ENCODE data around the gene SP9. TPM values are rescaled to one million over a fixed set of nuclear protein-coding genes. Genes with fewer than 3 reads are reported as not detected.

The SP9 gene
- polyA plus RNA-seq, 1 donor (not counting 4 experiments of a cell fraction or from before 2014, with no cell fraction given), result not detected

- Histone ChIP-seq H2AFZ (ENCODE audit: control insufficient read depth, low read length) (no peak overlapping the region), H3K27me3 (ENCODE audit: control insufficient read depth, extremely low read depth, insufficient read depth, low read length) (peaks cover 21% of the 10 kb centered on the region), H3K9ac (ENCODE audit: control insufficient read depth, extremely low read depth, insufficient read depth, low read length) (no peak overlapping the region), H3K4me1 (ENCODE audit: control insufficient read depth, extremely low read depth, insufficient read depth, low read length) (peaks cover 12% of the 10 kb centered on the region), H3K27ac (ENCODE audit: control insufficient read depth, insufficient read depth, low read length) (no peak overlapping the region), H3K79me2 (ENCODE audit: control insufficient read depth, insufficient read depth, low read length) (no peaks in the 10 kb centered on the region), H3K4me3 (ENCODE audit: control insufficient read depth in 2 of 3, extremely low read depth in 1 of 3, insufficient read depth in 2 of 3, low read depth in 1 of 3, low read length in 3 of 3) (no peak overlapping the region), H3K9me3 (ENCODE audit: control insufficient read depth, low read depth, low read length) (no peaks in the 10 kb centered on the region), H3K9me1 (ENCODE audit: control insufficient read depth, extremely low read depth, insufficient read depth, low read length) (no peaks in the 10 kb centered on the region), H3K4me2 (ENCODE audit: control insufficient read depth, extremely low read depth, insufficient read depth, low read depth, low read length) (no peak overlapping the region), H4K20me1 (ENCODE audit: control insufficient read depth, extremely low read depth, insufficient read depth, low read length) (no peaks in the 10 kb centered on the region), H3K36me3 (ENCODE audit: control insufficient read depth in 2 of 2, extremely low read depth in 1 of 2, insufficient read depth in 2 of 2, low read length in 2 of 2) (no peaks in the 10 kb centered on the region)
- TF ChIP-seq EZH2 (IDR thresholded peaks at IDR 0.05; ENCODE audit: low read length), result no peak
- TF ChIP-seq CTCF (optimal IDR thresholded peaks at IDR 0.05 in 1 of 3, IDR thresholded peaks at IDR 0.05 in 1 of 3, conservative IDR thresholded peaks at IDR 0.05 in 1 of 3; ENCODE audit: extremely low read depth in 1 of 3, insufficient read depth in 2 of 3, low read length in 3 of 3), result no peak
- FAIRE-seq (no peak), DNase-seq (ENCODE audit: low read depth, low spot score) (no peak)
- dilution Hi-C loops (cut with MboI; ENCODE audit: extremely low pct_ligation_motif_present, low sequenced_read_pairs), result no loop called here
Measured at GRCh38 chr2:174322746-174323145, 12.0 kb upstream of the SP9 start.

GRCh38 chr2:174324530-174324929, 10.2 kb upstream of the SP9 start:
- H3K36me3 ChIP-seq (ENCODE audit: control insufficient read depth in 2 of 2, extremely low read depth in 1 of 2, insufficient read depth in 2 of 2, low read length in 2 of 2), result no peaks in the 10 kb centered on the region
- FAIRE-seq (no peak), DNase-seq (ENCODE audit: low read depth, low spot score) (no peak)
- TF ChIP-seq EZH2 (IDR thresholded peaks at IDR 0.05; ENCODE audit: low read length) (no peak), CTCF (optimal IDR thresholded peaks at IDR 0.05 in 1 of 3, IDR thresholded peaks at IDR 0.05 in 1 of 3, conservative IDR thresholded peaks at IDR 0.05 in 1 of 3; ENCODE audit: extremely low read depth in 1 of 3, insufficient read depth in 2 of 3, low read length in 3 of 3) (no peak)
- dilution Hi-C loops (cut with MboI; ENCODE audit: extremely low pct_ligation_motif_present, low sequenced_read_pairs), result no loop called here
- H4K20me1 ChIP-seq (ENCODE audit: control insufficient read depth, extremely low read depth, insufficient read depth, low read length), result no peaks in the 10 kb centered on the region
- no peak overlapping the region for H3K9ac ChIP-seq (ENCODE audit: control insufficient read depth, extremely low read depth, insufficient read depth, low read length)
- peaks cover 37% of the 10 kb centered on the region for H3K27me3 ChIP-seq (ENCODE audit: control insufficient read depth, extremely low read depth, insufficient read depth, low read length)
- no peaks in the 10 kb centered on the region for H3K9me3 ChIP-seq (ENCODE audit: control insufficient read depth, low read depth, low read length)
- no peak overlapping the region for H2AFZ ChIP-seq (ENCODE audit: control insufficient read depth, low read length)
- no peaks in the 10 kb centered on the region for H3K79me2 ChIP-seq (ENCODE audit: control insufficient read depth, insufficient read depth, low read length)
- no peaks in the 10 kb centered on the region for H3K9me1 ChIP-seq (ENCODE audit: control insufficient read depth, extremely low read depth, insufficient read depth, low read length)
- no peak overlapping the region for H3K4me3 ChIP-seq (ENCODE audit: control insufficient read depth in 2 of 3, extremely low read depth in 1 of 3, insufficient read depth in 2 of 3, low read depth in 1 of 3, low read length in 3 of 3)
- no peak overlapping the region for H3K4me2 ChIP-seq (ENCODE audit: control insufficient read depth, extremely low read depth, insufficient read depth, low read depth, low read length)
- no peak overlapping the region for H3K27ac ChIP-seq (ENCODE audit: control insufficient read depth, insufficient read depth, low read length)
- H3K4me1 ChIP-seq (ENCODE audit: control insufficient read depth, extremely low read depth, insufficient read depth, low read length), result peaks cover 16% of the 10 kb centered on the region
